NCI-H1092 (cell line): ENCODE data around the gene AP4S1.
"Not testable (repeated sequence)": the region's sequence is repeated elsewhere in the genome, so short reads cannot be mapped to it uniquely, and the experiment has no call there.

ENCODE experiments used
- DNase-seq: peaks from one replicate; lab custom pipeline; 2025; lab: John Stamatoyannopoulos, UW

AP4S1 gene

GRCh38 chr14:31043379-31043778 is 17.9 kb downstream of the AP4S1 start:
- no peak for DNase-seq

- no peak for DNase-seq
Observed at GRCh38 chr14:31045501-31046080, 20.1 kb downstream of the AP4S1 start.

GRCh38 chr14:31047503-31047902 is 22.1 kb downstream of the AP4S1 start:
- no peak for DNase-seq

- no peak for DNase-seq
Observed at GRCh38 chr14:31051023-31051422, 25.6 kb downstream of the AP4S1 start.

- no peak for DNase-seq
Observed at GRCh38 chr14:31051511-31051910, 26.1 kb downstream of the AP4S1 start.

GRCh38 chr14:31052905-31053586 is 27.6 kb downstream of the AP4S1 start:
- not testable (repeated sequence) for DNase-seq

GRCh38 chr14:31057035-31057434 is 31.6 kb downstream of the AP4S1 start:
- DNase-seq, result no peak

GRCh38 chr14:31057701-31058364 is 32.4 kb downstream of the AP4S1 start:
- no peak for DNase-seq

- no peak for DNase-seq
Observed at GRCh38 chr14:31059152-31059924, 33.9 kb downstream of the AP4S1 start.

- DNase-seq, result no peak
Observed at GRCh38 chr14:31060253-31060875, 34.9 kb downstream of the AP4S1 start.

- DNase-seq, result not testable (repeated sequence)
Observed at GRCh38 chr14:31062908-31063307, 37.5 kb downstream of the AP4S1 start.

- no peak for DNase-seq
Observed at GRCh38 chr14:31068235-31068634, 42.8 kb downstream of the AP4S1 start.

GRCh38 chr14:31069343-31069742 is 43.9 kb downstream of the AP4S1 start:
- no peak for DNase-seq

GRCh38 chr14:31070431-31070830 is 45.0 kb downstream of the AP4S1 start:
- no peak for DNase-seq

GRCh38 chr14:31071151-31071550 is 45.7 kb downstream of the AP4S1 start:
- DNase-seq, result no peak

- DNase-seq, result no peak
Observed at GRCh38 chr14:31075144-31075543, 49.7 kb downstream of the AP4S1 start.

- no peak for DNase-seq
Observed at GRCh38 chr14:31078766-31079165, 53.3 kb downstream of the AP4S1 start.

GRCh38 chr14:31080056-31080455 is 54.6 kb downstream of the AP4S1 start:
- DNase-seq, result no peak

GRCh38 chr14:31080484-31080883 is 55.0 kb downstream of the AP4S1 start:
- DNase-seq, result no peak

GRCh38 chr14:31083781-31084180 is 58.3 kb downstream of the AP4S1 start:
- no peak for DNase-seq

GRCh38 chr14:31084385-31084784 is 58.9 kb downstream of the AP4S1 start:
- DNase-seq, result no peak

- DNase-seq, result no peak
Observed at GRCh38 chr14:31085027-31085426, 59.6 kb downstream of the AP4S1 start.
